H1 (cell line): ENCODE results near the gene DCAF17. TPM values are rescaled to one million over a fixed set of nuclear protein-coding genes. Genes with fewer than 3 reads are reported as not detected.
A peak's percentile ranks its signal among the peaks of the same experiment; 100 is the strongest.

Experiments used
- BACH1 ChIP-seq: IDR thresholded peaks from 2 replicates; pipeline ENCODE4 v1.6.1; 2012; ENCODE audit warnings: low read length, improper control_type of control experiment
- CEBPB ChIP-seq: IDR thresholded peaks from 2 replicates; pipeline ENCODE4 v1.6.1; 2012; ENCODE audit warnings: low read depth, low read length
- CHD1 ChIP-seq: IDR thresholded peaks from 2 replicates; pipeline ENCODE4 v1.6.1; 2012; ENCODE audit warnings: low read depth, low read length, improper control_type of control experiment
- CHD2 ChIP-seq: IDR thresholded peaks from 2 replicates; pipeline ENCODE4 v1.6.1; 2012; ENCODE audit warnings: low read length, improper control_type of control experiment
- CREB1 ChIP-seq: IDR thresholded peaks from 2 replicates; pipeline ENCODE4 v1.6.1; 2012; ENCODE audit warnings: inconsistent platforms
- E2F6 ChIP-seq: IDR thresholded peaks from 2 replicates; pipeline ENCODE4 v1.6.1; 2012; ENCODE audit warnings: inconsistent platforms
- EZH2 ChIP-seq: fragments of 200-600 bp; sonication (generic); IDR thresholded peaks from 2 replicates; pipeline ENCODE4 v1.7.1; 2012; ENCODE audit warnings: low read depth, mild to moderate bottlenecking, moderate library complexity, low read length, inconsistent platforms; ENCODE audit not compliant: severe bottlenecking
- GABPA ChIP-seq: IDR thresholded peaks from 2 replicates; pipeline ENCODE4 v1.6.1; 2011; ENCODE audit warnings: mild to moderate bottlenecking, low read length, moderate library complexity, borderline replicate concordance; ENCODE audit not compliant: insufficient read depth
- HDAC2 ChIP-seq, 2 experiments: fragments of 300-600 bp in 1 of 2; sonication (generic) in 1 of 2; IDR thresholded peaks; 2 replicates each; pipeline ENCODE4 v1.6.1; 2011 to 2012; ENCODE audit warnings: low read depth in 2 of 2, low read length in 2 of 2, mild to moderate bottlenecking in 2 of 2, moderate library complexity in 2 of 2, borderline replicate concordance in 1 of 2, inconsistent platforms in 1 of 2
- MAX ChIP-seq: IDR thresholded peaks from 2 replicates; pipeline ENCODE4 v1.6.1; 2012; ENCODE audit warnings: inconsistent platforms
- PHF8 ChIP-seq: fragments of 200-600 bp; sonication (generic); conservative IDR thresholded peaks from 2 replicates; pipeline ENCODE4 v1.7.1; 2012; ENCODE audit warnings: low read depth, mild to moderate bottlenecking, inconsistent platforms, low read length, moderate library complexity
- POLR2A ChIP-seq, 2 experiments: IDR thresholded peaks; 1 replicate in 1 of 2; 2 replicates in 1 of 2; pipeline ENCODE4 v1.6.1; 2011; ENCODE audit warnings: low read depth in 2 of 2, low read length in 2 of 2, mild to moderate bottlenecking in 2 of 2; ENCODE audit errors: control extremely low read depth in 1 of 2
- POLR2AphosphoS5 ChIP-seq: IDR thresholded peaks from 2 replicates; pipeline ENCODE4 v1.6.1; 2011; ENCODE audit warnings: low read depth, low read length
- POU5F1 ChIP-seq: IDR thresholded peaks from 2 replicates; pipeline ENCODE4 v1.6.1; 2011; ENCODE audit warnings: low read depth, mild to moderate bottlenecking, low read length, moderate library complexity
- RAD21 ChIP-seq, 2 experiments: IDR thresholded peaks in 1 of 2; conservative IDR thresholded peaks in 1 of 2; 2 replicates each; pipeline ENCODE4 v1.6.1; 2011; ENCODE audit warnings: low read depth in 2 of 2, low read length in 2 of 2, improper control_type of control experiment in 1 of 2, inconsistent platforms in 1 of 2, mild to moderate bottlenecking in 1 of 2, moderate library complexity in 1 of 2
- RXRA ChIP-seq: IDR thresholded peaks from 2 replicates; pipeline ENCODE4 v1.6.1; 2011; ENCODE audit warnings: low read depth, mild to moderate bottlenecking, low read length, moderate library complexity; ENCODE audit not compliant: insufficient read depth
- SAP30 ChIP-seq: fragments of 300-600 bp; sonication (generic); IDR thresholded peaks from 2 replicates; pipeline ENCODE4 v1.7.1; 2012; ENCODE audit warnings: low read length, moderate library complexity, mild to moderate bottlenecking, inconsistent platforms; ENCODE audit not compliant: insufficient read depth, insufficient replicate concordance
- SIN3A ChIP-seq, 2 experiments: IDR thresholded peaks in 1 of 2; conservative IDR thresholded peaks in 1 of 2; 2 replicates each; pipeline ENCODE4 v1.6.1; 2011 to 2012; ENCODE audit warnings: low read length in 2 of 2, improper control_type of control experiment in 1 of 2, low read depth in 1 of 2, mild to moderate bottlenecking in 1 of 2
- SP4 ChIP-seq: IDR thresholded peaks from 2 replicates; pipeline ENCODE4 v1.6.1; 2012; ENCODE audit warnings: low read length, inconsistent platforms
- SRF ChIP-seq: IDR thresholded peaks from 2 replicates; pipeline ENCODE4 v1.6.1; 2011; ENCODE audit warnings: mild to moderate bottlenecking, low read depth, low read length, moderate library complexity
- SUZ12 ChIP-seq: fragments of 200-600 bp; sonication (generic); IDR thresholded peaks from 2 replicates; pipeline ENCODE4 v1.6.1; 2012; ENCODE audit warnings: mild to moderate bottlenecking, inconsistent platforms, low read length, moderate library complexity, mixed read lengths
- TBP ChIP-seq: IDR thresholded peaks from 2 replicates; pipeline ENCODE4 v1.6.1; 2011; ENCODE audit warnings: low read depth, low read length, improper control_type of control experiment
- TEAD4 ChIP-seq: IDR thresholded peaks from 2 replicates; pipeline ENCODE4 v1.6.1; 2012; ENCODE audit warnings: low read depth, low read length, inconsistent platforms, mixed read lengths
- ZNF274 ChIP-seq: IDR thresholded peaks from 2 replicates; pipeline ENCODE4 v1.7.0; 2012; ENCODE audit warnings: low read length, borderline replicate concordance; ENCODE audit errors: extremely low read depth
- polyA plus RNA-seq, 7 experiments: library from polyadenylated mRNA; depleted of rRNA in 3 of 7; stranded (reverse) in 5 of 7; unstranded in 2 of 7; fragments of >200 nt in 5 of 7; fragments of 200-250 nt in 2 of 7; gene quantifications; 1 replicate in 5 of 7; 2 replicates in 1 of 7; 4 replicates in 1 of 7; pipeline versions ENCODE4 v1.2.1 to v1.2.3, GENCODE V29; 2011 to 2013; ENCODE audit warnings: missing spikeins in 2 of 7, mixed read lengths in 2 of 7
- total RNA-seq: library from RNA; stranded (reverse); fragmentation: NEBNext Ultra II Directional; extraction: Animal tissue kit (Norgen Biotek cat#: 25700); gene quantifications from 2 replicates; pipeline ENCODE4 v1.2.1, GENCODE V29; 2021

The DCAF17 gene
- total and polyA plus RNA-seq, 2 of the 8 experiments (the other 6 are each of a cell fraction or from before 2014, with no cell fraction given) = 10.7 to 30.0 TPM

DNA sequence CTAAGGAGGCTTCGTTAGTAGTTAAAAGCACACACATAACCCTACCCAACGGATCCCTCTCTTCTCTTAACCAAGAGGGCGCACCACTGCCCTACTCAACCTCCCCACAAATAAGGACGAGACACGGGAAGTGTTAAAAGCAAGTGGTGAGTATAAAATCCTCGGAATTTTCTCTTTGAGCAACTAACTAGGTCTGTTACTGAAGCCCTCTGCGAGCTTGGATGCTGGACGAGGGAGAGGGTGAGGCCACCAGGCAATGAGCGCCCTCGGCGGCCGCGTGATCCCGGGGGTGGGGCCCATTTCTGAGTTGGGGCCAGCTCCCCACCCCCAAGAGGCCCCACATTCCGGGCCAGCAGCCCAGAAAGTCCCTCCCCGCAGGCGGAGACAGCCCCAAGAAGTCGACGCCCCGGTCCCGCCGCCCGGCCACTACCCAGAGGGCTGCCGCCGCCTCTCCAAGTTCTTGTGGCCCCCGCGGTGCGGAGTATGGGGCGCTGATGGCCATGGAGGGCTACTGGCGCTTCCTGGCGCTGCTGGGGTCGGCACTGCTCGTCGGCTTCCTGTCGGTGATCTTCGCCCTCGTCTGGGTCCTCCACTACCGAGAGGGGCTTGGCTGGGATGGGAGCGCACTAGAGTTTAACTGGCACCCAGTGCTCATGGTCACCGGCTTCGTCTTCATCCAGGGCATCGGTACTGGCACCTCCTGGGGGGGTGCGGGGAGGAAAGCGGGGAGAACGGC is 88.2 kb downstream of the DCAF17 start, which contains the start of gene CYBRD1 (continued):
- TF ChIP-seq BACH1 (no peak), MAX (peak; percentile 54), SUZ12 (no peak), TEAD4 (peak; percentile 65; the same call in 1 of the 2 replicates), HDAC2 (IDR thresholded peaks at IDR 0.05; ENCODE audit: borderline replicate concordance in 1 of 2, low read depth in 2 of 2, low read length in 2 of 2) (no peak), EZH2 (no peak), CHD1 (no peak), POLR2A (IDR thresholded peaks at IDR 0.05; ENCODE audit: control extremely low read depth in 1 of 2, low read depth in 2 of 2, low read length in 2 of 2) (peak in 1 of 2 experiments; percentile 56; a peak in 2 of 3 replicates), CEBPB (no peak), SAP30 (no peak), POLR2AphosphoS5 (no peak; the same call in 1 of the 2 replicates), PHF8 (peak; percentile 62), RXRA (no peak), ZNF274 (no peak), SRF (no peak), SP4 (no peak), SIN3A (conservative IDR thresholded peaks at IDR 0.05 in 1 of 2, IDR thresholded peaks at IDR 0.05 in 1 of 2; ENCODE audit: low read depth in 1 of 2, low read length in 2 of 2) (no peak; a peak in 1 of 4 replicates), CREB1 (no peak), TBP (peak; percentile 27), CHD2 (no peak), POU5F1 (no peak), RAD21 (IDR thresholded peaks at IDR 0.05 in 1 of 2, conservative IDR thresholded peaks at IDR 0.05 in 1 of 2; ENCODE audit: low read depth in 2 of 2, low read length in 2 of 2) (0 out of 4 replicates have a peak, but pooled peaks of 1 of the 2 experiments have one; percentile 3), GABPA (no peak), E2F6 (peak; percentile 51; the same call in 1 of the 2 replicates)
